Heart left ventricle (tissue), 16 donors: Measurements from ENCODE around the gene HSF2BP. TPM values are rescaled to one million over a fixed set of nuclear protein-coding genes. Genes with fewer than 3 reads are reported as not detected.
"Not testable (repeated sequence)": the region's sequence is repeated elsewhere in the genome, so short reads cannot be mapped to it uniquely, and the experiment has no call there.

Experiments
- ATAC-seq, 4 donors: fragments of 200-7000 bp; cut with Tn5 transposase; one replicate each; pipeline ENCODE4 v1.9.1; 2020 to 2022; ENCODE audit warnings: moderate library complexity in 4 of 4, mild to moderate bottlenecking in 3 of 4, moderate number of reproducible peaks in 1 of 4
- DNase-seq, 5 donors: peaks; one replicate each; pipeline ENCODE4 v3.0.0-alpha.2; 2020
- H3K27ac ChIP-seq, 12 donors: fragments of 200-600 bp; sonication (generic) in 4 of 12; one replicate each; pipeline versions ENCODE4 v1.5.0 to v1.8.0; 2016 to 2022; ENCODE audit warnings: mild to moderate bottlenecking in 2 of 12
- H3K27me3 ChIP-seq, 9 donors: fragments of 200-600 bp; sonication (generic) in 2 of 9; one replicate each; pipeline versions ENCODE4 v1.5.1 to v1.8.0; 2016 to 2022; ENCODE audit warnings: mild to moderate bottlenecking in 3 of 9
- H3K36me3 ChIP-seq, 9 donors: fragments of 200-600 bp; sonication (generic) in 2 of 9; one replicate each; pipeline versions ENCODE4 v1.5.0 to v1.8.0; 2018 to 2022; ENCODE audit warnings: mild to moderate bottlenecking in 2 of 9
- H3K4me1 ChIP-seq, 12 donors: fragments of 200-600 bp; sonication (generic) in 4 of 12; one replicate each; pipeline versions ENCODE4 v1.5.0 to v1.8.0; 2016 to 2022; ENCODE audit warnings: mild to moderate bottlenecking in 3 of 12
- H3K4me3 ChIP-seq, 12 donors: fragments of 200-600 bp; sonication (generic) in 4 of 12; one replicate each; pipeline versions ENCODE4 v1.5.0 to v1.8.0; 2017 to 2022; ENCODE audit warnings: mild to moderate bottlenecking in 9 of 12, moderate library complexity in 4 of 12
- H3K9me3 ChIP-seq, 12 donors: fragments of 200-600 bp; sonication (generic) in 4 of 12; one replicate each; pipeline versions ENCODE4 v1.5.0 to v1.8.0; 2016 to 2022; ENCODE audit warnings: mild to moderate bottlenecking in 1 of 12
- CTCF ChIP-seq, 12 donors: fragments of 200-600 bp; sonication (generic) in 4 of 12; IDR thresholded peaks; one replicate each; pipeline versions ENCODE4 v1.5.0 to v1.8.0; 2018 to 2022; ENCODE audit warnings: antibody characterized with exemption in 12 of 12, mild to moderate bottlenecking in 5 of 12
- POLR2A ChIP-seq, 2 donors: fragments of 450-650 bp; IDR thresholded peaks; one replicate each; pipeline ENCODE4 v1.6.1; 2017; ENCODE audit warnings: antibody characterized with exemption in 2 of 2, mild to moderate bottlenecking in 2 of 2, moderate library complexity in 2 of 2
- WGBS, 4 donors: extraction: QIAGEN DNeasy Blood & Tissue Kit in 2 of 4; methylation state at CpG; one replicate each; pipeline versions ENCODE4 v1.1.5 to v1.1.7; 2013 to 2018; 5-methylcytosine and 5-hydroxymethylcytosine counted together
- intact Hi-C, 10 donors: fragments of 100-400 bp; cut with DNase I; formaldehyde crosslinking; loops; one replicate each; pipeline versions ENCODE4 v1.11.1 to v1.14.2; 2022
- polyA plus RNA-seq, 2 donors: library from polyadenylated mRNA; stranded (reverse); fragments of 200-250 nt; gene quantifications; one replicate each; pipeline ENCODE4 v1.2.3, GENCODE V29; 2013
- total RNA-seq, 9 donors: library from RNA; depleted of rRNA in 2 of 9; stranded (reverse); fragments of >200 nt in 2 of 9; fragmentation: NEBNext Ultra II Directional in 3 of 9; extraction: Animal tissue kit (Norgen Biotek cat#: 25700) in 3 of 9; gene quantifications; one replicate each; pipeline versions ENCODE4 v1.1.0 to v1.2.4, GENCODE V29; 2016 to 2023
- donor health status: ischemic (EF 13 %, LVEDD 7.1; RV severe dilation, severe dysfunction).
- donor health status: healthy with polysubstance abuse.
- donor health status: DM: no; HTN: yes; CAD: no.
- donor health status: DM: no; HTN: no; CAD: no.
- donor health status: ischemic (EF 25% LVEDD 6.9; RV normal size, moderate dysfunction).
- donor health status: ischemic (EF 25% LVEDD 5.7; RV mildly dilated, moderate dysfunction).
- donor health status: healthy.
- donor health status: DM: yes; HTN: yes; CAD: no.
- donor health status: ischemic (EF 35%, LVEDD 5.7; RV mildly dilated, moderate dysfunction).
- donor health status: nonischemic (EF 11% LVEDD 7.7; RV severe dilation, severe dysfunction).
- donor health status: DM: yes; HTN: yes; CAD: no.
- donor health status: PGD.
- donor health status: ischemic (EF 29% LVEDD 5.4; RV normal size, mild dysfunction).
- donor health status: nonischemic (EF 23%, LVEDD 6.1; RV moderate dilation, normal function).

Gene HSF2BP
- total and polyA plus RNA-seq, 11 donors = 0.08 to 0.32 (median 0.19) TPM; not detected in 8

- intact Hi-C loops = no loop called here
- Histone ChIP-seq H3K27ac (no peak overlapping the region), H3K9me3 (no peaks in the 10 kb centered on the region), H3K4me3 (no peak overlapping the region), H3K27me3 (no peaks in the 10 kb centered on the region), H3K4me1 (peaks cover 0 to 1% (median 0%) of the 10 kb centered on the region in 12 donors), H3K36me3 (no peaks in the 10 kb centered on the region)
- DNase-seq (no peak), ATAC-seq (no peak)
- TF ChIP-seq CTCF (IDR thresholded peaks at IDR 0.05) = no peak
- TF ChIP-seq POLR2A (IDR thresholded peaks at IDR 0.05) = no peak
- 94 to 100% (median 100%) methylated on average over 1 of the region's 1 CpG for WGBS, 4 donors
Measured at GRCh38 chr21:43597052-43597451, 62.2 kb downstream of the HSF2BP start.

GRCh38 chr21:43596616-43597015, 62.7 kb downstream of the HSF2BP start:
- 96 to 98% (median 97%) methylated on average over 5 of the region's 5 CpGs for WGBS, 4 donors
- no peak for TF ChIP-seq CTCF (IDR thresholded peaks at IDR 0.05)
- no peak for TF ChIP-seq POLR2A (IDR thresholded peaks at IDR 0.05)
- H3K27me3 ChIP-seq = no peaks in the 10 kb centered on the region
- no peak for ATAC-seq
- no peaks in the 10 kb centered on the region for H3K9me3 ChIP-seq
- H3K36me3 ChIP-seq = no peaks in the 10 kb centered on the region
- no peak overlapping the region for H3K27ac ChIP-seq
- H3K4me3 ChIP-seq = no peak overlapping the region
- intact Hi-C loops = no loop called here
- DNase-seq = no peak
- no peaks in the 10 kb centered on the region for H3K4me1 ChIP-seq

- H3K4me1 ChIP-seq, H3K36me3 ChIP-seq, ATAC-seq, DNase-seq, H3K9me3 ChIP-seq, H3K4me3 ChIP-seq, intact Hi-C loops, H3K27me3 ChIP-seq, H3K27ac ChIP-seq: not testable (repeated sequence)
- WGBS, 4 donors = 84 to 91% (median 89%) methylated on average over 8 of the region's 8 CpGs
Measured at GRCh38 chr21:43595769-43596168, 63.5 kb downstream of the HSF2BP start.

- intact Hi-C loops = no loop called here
Measured at GRCh38 chr21:43593078-43593477, 66.2 kb downstream of the HSF2BP start.

More at GRCh38 chr21:43593078-43593477, 66.2 kb downstream of the HSF2BP start:
- 89 to 92% (median 90%) methylated on average over 5 of the region's 5 CpGs for WGBS, 4 donors
- Histone ChIP-seq H3K4me1 (no peaks in the 10 kb centered on the region), H3K27me3 (no peaks in the 10 kb centered on the region), H3K27ac (no peak overlapping the region), H3K4me3 (no peak overlapping the region), H3K36me3 (no peaks in the 10 kb centered on the region), H3K9me3 (no peaks in the 10 kb centered on the region)
- ATAC-seq = no peak
- TF ChIP-seq POLR2A (IDR thresholded peaks at IDR 0.05) = no peak
- no peak for TF ChIP-seq CTCF (IDR thresholded peaks at IDR 0.05)
- DNase-seq = no peak
